Esophagus (tissue), 2 donors: Measurements from ENCODE around the gene FAM81A. TPM values are rescaled to one million over a fixed set of nuclear protein-coding genes. Genes with fewer than 3 reads are reported as not detected.

ENCODE experiments used
- H3K27ac ChIP-seq, 2 donors: one replicate each; pipeline ENCODE4 v1.5.1; 2013; ENCODE audit warnings: low read depth in 2 of 2, mild to moderate bottlenecking in 2 of 2, inconsistent platforms in 1 of 2, low read length in 1 of 2, moderate library complexity in 1 of 2
- H3K27me3 ChIP-seq, 2 donors: one replicate each; pipeline ENCODE4 v1.6.1; 2013; ENCODE audit warnings: low read length in 2 of 2, control low read depth in 1 of 2, mild to moderate bottlenecking in 1 of 2; ENCODE audit not compliant: insufficient read depth in 2 of 2, control insufficient read depth in 1 of 2
- H3K36me3 ChIP-seq, 2 donors: one replicate each; pipeline ENCODE4 v1.6.1; 2013; ENCODE audit warnings: low read length in 1 of 2; ENCODE audit not compliant: control insufficient read depth in 2 of 2, insufficient read depth in 2 of 2
- H3K4me1 ChIP-seq, 2 donors: one replicate each; pipeline ENCODE4 v1.6.1; 2013; ENCODE audit warnings: low read length in 1 of 2; ENCODE audit not compliant: control insufficient read depth in 2 of 2, insufficient read depth in 2 of 2
- H3K4me3 ChIP-seq, 2 donors: one replicate each; pipeline ENCODE4 v1.5.1; 2013; ENCODE audit warnings: low read length in 2 of 2, mild to moderate bottlenecking in 2 of 2, low read depth in 1 of 2, moderate library complexity in 1 of 2
- H3K9me3 ChIP-seq, 2 donors: one replicate each; pipeline ENCODE4 v1.6.1; 2013; ENCODE audit warnings: mild to moderate bottlenecking in 2 of 2, low read depth in 1 of 2, low read length in 1 of 2, moderate library complexity in 1 of 2; ENCODE audit not compliant: control insufficient read depth in 2 of 2, insufficient read depth in 1 of 2
- WGBS, 2 donors: extraction: QIAGEN DNeasy Blood & Tissue Kit; methylation state at CpG; one replicate each; pipeline ENCODE4 v1.1.7; 2013; 5-methylcytosine and 5-hydroxymethylcytosine counted together
- polyA plus RNA-seq, 2 donors: library from polyadenylated mRNA; stranded (reverse); fragments of 200-250 nt; gene quantifications; one replicate each; pipeline ENCODE4 v1.2.3, GENCODE V29; 2013
- donor health status: healthy with polysubstance abuse.
- donor health status: Bipolar disorder and iron deficiency.

Gene FAM81A
- polyA plus RNA-seq, 2 donors, result 0.12 to 0.38 TPM

- H3K36me3 ChIP-seq, result no peaks in the 10 kb centered on the region
- no peak overlapping the region for H3K4me3 ChIP-seq
- no peaks in the 10 kb centered on the region for H3K27me3 ChIP-seq
- H3K9me3 ChIP-seq, result no peaks in the 10 kb centered on the region
- no peak overlapping the region for H3K27ac ChIP-seq
- no peaks in the 10 kb centered on the region for H3K4me1 ChIP-seq
- 72 to 79% methylated on average over 9 of the region's 9 CpGs for WGBS, 2 donors
Measured at GRCh38 chr15:59548501-59549226, 110.7 kb downstream of the FAM81A start.

DNA sequence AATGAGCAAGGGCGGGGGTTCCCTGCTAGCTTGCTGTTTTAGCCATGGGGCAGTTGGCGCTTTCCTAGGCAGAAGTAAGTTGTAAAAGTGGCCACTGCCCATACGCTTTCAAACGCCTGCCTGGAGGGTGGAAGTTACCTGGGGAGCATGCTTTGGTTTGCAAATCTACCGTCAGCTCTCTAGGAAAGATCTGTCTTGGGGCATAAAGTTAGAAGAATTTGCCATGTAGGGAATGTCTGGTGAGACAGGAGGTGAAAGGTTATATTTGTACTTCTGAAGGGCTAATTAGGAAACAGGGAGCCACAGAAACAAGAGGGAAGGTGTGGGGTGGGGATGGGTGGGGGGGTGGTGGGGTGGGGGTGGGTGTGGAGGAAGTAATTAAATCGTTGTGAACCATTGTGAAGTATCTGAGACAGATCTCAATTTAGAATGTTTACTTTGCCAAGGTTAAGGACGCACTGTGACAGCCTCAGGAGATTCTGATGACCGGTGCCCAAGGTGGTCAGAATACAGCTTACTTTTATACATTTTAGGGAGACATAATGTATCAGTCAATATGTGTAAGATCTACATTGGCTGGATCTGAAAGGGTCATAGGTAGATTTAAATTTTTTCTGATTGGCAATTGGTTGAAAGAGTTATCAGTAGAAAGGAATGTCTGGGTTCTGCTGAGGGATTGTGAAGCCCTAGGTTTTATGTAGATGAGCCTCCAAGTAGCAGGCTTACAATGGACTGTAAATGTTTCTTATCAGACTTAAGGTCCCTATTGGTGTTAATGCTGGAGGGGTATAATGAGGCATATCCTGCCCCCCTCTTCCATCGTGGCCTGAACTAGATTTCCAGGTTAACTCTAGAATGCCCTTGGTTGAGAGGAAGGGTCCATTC, 111.6 kb downstream of the FAM81A start:
- no peak overlapping the region for H3K27ac ChIP-seq
- 67 to 69% methylated on average over 9 of the region's 9 CpGs for WGBS, 2 donors
- no peaks in the 10 kb centered on the region for H3K27me3 ChIP-seq
- H3K4me1 ChIP-seq, result no peaks in the 10 kb centered on the region
- H3K36me3 ChIP-seq, result no peaks in the 10 kb centered on the region
- no peaks in the 10 kb centered on the region for H3K9me3 ChIP-seq
- H3K4me3 ChIP-seq, result no peak overlapping the region

GRCh38 chr15:59550530-59550929, 112.5 kb downstream of the FAM81A start:
- Histone ChIP-seq H3K4me1 (no peaks in the 10 kb centered on the region), H3K9me3 (no peaks in the 10 kb centered on the region), H3K27ac (no peak overlapping the region), H3K36me3 (no peaks in the 10 kb centered on the region), H3K27me3 (no peaks in the 10 kb centered on the region), H3K4me3 (no peak overlapping the region)
- WGBS, 2 donors, result 30 to 49% methylated on average over 1 of the region's 1 CpG

- Histone ChIP-seq H3K27ac (no peak overlapping the region), H3K9me3 (no peaks in the 10 kb centered on the region), H3K4me1 (no peaks in the 10 kb centered on the region), H3K36me3 (no peaks in the 10 kb centered on the region), H3K27me3 (no peaks in the 10 kb centered on the region), H3K4me3 (no peak overlapping the region)
- 40 to 43% methylated on average over 3 of the region's 3 CpGs for WGBS, 2 donors
Measured at GRCh38 chr15:59550956-59551355, 113.0 kb downstream of the FAM81A start.

DNA sequence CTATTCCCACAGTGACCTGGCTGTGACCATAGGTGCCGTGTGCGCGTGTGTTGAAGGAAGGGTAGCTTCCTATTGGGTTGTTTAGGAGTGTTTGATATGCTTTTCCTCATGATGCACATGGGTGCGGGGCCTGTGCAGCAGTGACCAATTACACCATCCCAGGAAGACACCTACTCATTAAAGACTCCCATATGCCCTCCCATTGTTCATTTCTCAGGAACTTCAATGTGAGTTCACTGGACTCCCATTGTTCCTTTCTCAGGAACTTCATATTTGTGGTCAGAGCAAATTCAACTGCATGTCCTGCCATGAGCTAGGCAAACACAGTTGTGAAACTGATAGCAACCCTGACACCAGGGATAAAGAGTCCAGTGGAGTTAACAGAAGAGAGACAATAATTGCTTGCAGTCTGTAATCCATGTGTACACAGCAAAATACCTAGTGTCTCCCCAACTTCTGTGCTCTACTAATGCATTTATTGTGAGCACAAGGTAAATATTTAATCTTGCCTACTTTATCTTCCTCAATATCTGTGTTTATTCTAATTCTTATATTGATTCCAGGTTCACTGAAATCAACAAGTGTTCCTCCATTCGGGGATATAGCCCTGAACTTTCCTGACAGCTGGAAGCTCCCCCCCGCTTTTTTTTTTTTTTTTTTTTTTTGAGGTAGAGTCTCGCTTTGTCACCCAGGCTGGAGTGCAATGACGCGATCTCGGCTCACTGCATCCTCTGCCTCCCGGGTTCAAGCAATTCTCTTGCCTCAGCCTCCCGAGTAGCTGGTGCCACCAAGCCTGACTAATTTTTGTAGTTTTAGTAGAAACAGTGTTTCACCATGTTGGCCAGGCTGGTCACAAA, 116.1 kb downstream of the FAM81A start:
- Histone ChIP-seq H3K27ac (no peak overlapping the region), H3K4me1 (no peaks in the 10 kb centered on the region), H3K4me3 (no peak overlapping the region), H3K27me3 (no peaks in the 10 kb centered on the region), H3K36me3 (no peaks in the 10 kb centered on the region), H3K9me3 (no peaks in the 10 kb centered on the region)
- 68 to 87% methylated on average over 12 of the region's 12 CpGs for WGBS, 2 donors

DNA sequence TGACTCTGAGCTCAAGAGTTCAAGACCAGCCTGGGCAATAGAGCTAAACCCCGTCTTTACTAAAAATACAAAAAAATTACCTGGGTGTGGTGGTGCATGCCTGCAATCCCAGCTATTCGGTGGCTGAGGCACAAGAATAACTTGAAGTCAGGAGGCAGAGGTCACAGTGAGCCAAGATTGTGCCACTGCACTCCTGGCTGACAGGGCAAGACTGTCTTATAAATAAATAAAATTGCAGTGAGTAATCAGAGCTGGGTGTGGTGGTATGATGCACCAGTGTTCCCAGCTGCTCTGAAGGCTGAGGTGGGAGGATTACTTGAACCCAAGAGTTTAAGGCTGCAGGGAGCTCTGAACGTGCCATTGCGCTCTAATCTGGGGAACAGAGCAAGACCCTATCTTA, 117.7 kb downstream of the FAM81A start:
- H3K27me3 ChIP-seq, result no peaks in the 10 kb centered on the region
- no peak overlapping the region for H3K4me3 ChIP-seq
- no peaks in the 10 kb centered on the region for H3K9me3 ChIP-seq
- WGBS, 2 donors, result 60 to 66% methylated on average over 4 of the region's 4 CpGs
- H3K4me1 ChIP-seq, result no peaks in the 10 kb centered on the region
- peak overlapping the region; percentile 3 to 73 for H3K27ac ChIP-seq
- H3K36me3 ChIP-seq, result no peaks in the 10 kb centered on the region

DNA sequence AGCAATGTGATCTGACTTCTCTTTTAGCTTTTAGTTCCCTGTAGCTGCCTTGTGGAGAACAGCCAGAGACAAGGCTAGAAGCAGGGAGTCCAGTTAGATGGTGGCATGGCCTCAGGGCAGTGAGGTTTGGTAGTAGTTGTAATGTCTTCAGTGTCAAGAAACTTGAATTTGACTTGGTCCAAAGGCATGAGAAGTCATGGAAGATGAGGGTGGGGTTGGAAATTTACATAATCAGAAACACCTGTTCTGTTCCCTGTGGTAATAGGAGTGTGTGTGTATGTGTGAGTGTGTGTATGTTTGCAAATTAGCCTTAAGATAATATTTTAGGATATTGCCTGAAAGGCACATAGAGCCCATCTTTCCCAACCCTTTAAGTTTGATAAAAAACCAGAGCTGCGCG, 118.4 kb downstream of the FAM81A start:
- Histone ChIP-seq H3K9me3 (no peaks in the 10 kb centered on the region), H3K36me3 (no peaks in the 10 kb centered on the region), H3K4me1 (no peaks in the 10 kb centered on the region), H3K4me3 (no peak overlapping the region), H3K27me3 (no peaks in the 10 kb centered on the region), H3K27ac (peak overlapping the region; percentile 3 to 73)
- 86 to 95% methylated on average over 2 of the region's 2 CpGs for WGBS, 2 donors

DNA sequence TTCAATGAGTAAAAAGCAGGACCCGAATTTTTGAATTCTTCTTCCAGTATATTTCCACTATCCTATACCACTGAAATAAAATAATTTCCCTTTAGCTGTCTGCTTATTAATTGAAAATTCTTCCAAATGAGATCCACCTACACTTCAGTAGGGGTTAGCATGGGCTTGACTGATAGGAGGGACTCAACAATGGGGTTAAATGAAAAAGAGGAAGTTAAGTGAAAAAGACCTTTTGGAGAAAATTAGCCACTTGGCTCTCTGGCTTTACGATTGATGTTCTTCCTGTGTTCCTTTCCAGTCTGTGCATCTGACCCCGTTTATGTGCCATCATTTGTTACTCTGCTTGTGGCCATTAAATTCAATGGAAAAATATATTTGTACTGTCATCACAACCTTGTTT, 119.6 kb downstream of the FAM81A start:
- no peaks in the 10 kb centered on the region for H3K4me1 ChIP-seq
- no peaks in the 10 kb centered on the region for H3K36me3 ChIP-seq
- no peaks in the 10 kb centered on the region for H3K27me3 ChIP-seq
- WGBS, 2 donors, result 71% methylated on average over 3 of the region's 3 CpGs
- H3K27ac ChIP-seq, result no peak overlapping the region
- no peak overlapping the region for H3K4me3 ChIP-seq
- no peaks in the 10 kb centered on the region for H3K9me3 ChIP-seq

DNA sequence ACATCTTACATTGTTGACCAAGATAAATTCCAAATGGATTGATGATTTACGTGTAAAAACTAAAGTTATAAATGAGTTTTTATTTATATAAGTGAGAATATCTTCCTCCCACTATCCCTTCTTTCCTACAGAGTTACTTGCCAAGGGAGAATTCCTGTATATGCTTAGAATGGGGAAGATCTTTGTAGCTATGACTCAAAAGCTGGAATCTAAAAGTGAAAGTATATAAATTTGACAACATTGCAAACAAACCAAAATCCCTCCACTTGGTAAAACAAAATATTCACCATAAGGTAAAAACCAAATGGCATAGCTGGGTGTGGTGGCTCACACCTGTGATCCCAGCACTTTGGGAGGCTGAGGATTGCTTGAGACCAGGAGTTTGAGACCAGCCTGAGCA, 120.9 kb downstream of the FAM81A start:
- Histone ChIP-seq H3K4me1 (no peaks in the 10 kb centered on the region), H3K9me3 (no peaks in the 10 kb centered on the region), H3K27ac (no peak overlapping the region), H3K27me3 (no peaks in the 10 kb centered on the region), H3K36me3 (no peaks in the 10 kb centered on the region), H3K4me3 (no peak overlapping the region)
- WGBS, 2 donors, result 55 to 65% methylated on average over 1 of the region's 1 CpG
